OCI-M1 (cell line): ENCODE results near the gene OPN1SW.

Experiments
- DNase-seq: peaks from one replicate; lab custom pipeline; 2025; lab: John Stamatoyannopoulos, UW

The OPN1SW gene, protein sequence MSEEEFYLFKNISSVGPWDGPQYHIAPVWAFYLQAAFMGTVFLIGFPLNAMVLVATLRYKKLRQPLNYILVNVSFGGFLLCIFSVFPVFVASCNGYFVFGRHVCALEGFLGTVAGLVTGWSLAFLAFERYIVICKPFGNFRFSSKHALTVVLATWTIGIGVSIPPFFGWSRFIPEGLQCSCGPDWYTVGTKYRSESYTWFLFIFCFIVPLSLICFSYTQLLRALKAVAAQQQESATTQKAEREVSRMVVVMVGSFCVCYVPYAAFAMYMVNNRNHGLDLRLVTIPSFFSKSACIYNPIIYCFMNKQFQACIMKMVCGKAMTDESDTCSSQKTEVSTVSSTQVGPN

DNA sequence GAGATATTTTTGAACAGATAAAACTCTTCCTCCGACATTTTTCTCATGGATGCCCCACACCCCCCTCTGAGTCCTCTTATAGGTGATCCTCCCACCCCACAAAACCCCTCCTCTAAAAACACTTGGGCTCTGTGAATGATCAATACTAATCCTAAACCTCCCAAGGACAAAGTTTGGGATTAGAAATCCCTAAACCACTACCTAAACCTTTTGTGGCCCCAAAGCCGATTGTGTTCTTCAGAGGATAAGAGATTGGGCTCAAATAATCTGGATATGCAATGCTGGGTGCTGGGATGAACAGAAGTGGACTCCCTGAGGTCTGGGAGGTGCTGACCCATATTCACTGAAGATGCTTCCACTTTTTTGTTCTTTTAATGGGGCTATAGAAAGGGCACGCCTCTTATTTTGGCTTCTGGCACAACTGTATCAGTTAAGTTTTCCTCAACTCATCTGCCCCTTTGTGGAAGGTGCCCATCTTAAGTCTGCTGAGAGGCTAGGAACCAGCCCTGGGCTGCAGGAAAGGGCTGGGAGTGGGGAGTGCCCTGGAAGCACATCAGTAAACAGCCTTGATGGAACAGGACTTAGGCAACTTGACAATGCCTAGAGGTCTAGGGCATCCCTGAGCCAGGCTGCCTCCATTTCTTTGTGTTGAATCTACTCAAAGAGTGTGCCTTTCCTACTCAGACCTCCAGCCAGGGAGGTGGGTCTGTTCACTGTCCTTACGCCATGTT, at the start of gene OPN1SW:
TSS of gene OPN1SW (minus strand) at position 51 of the 731 bp plus-strand sequence. CDS start at position 38, 13 bp downstream.
- no peak for DNase-seq

DNA sequence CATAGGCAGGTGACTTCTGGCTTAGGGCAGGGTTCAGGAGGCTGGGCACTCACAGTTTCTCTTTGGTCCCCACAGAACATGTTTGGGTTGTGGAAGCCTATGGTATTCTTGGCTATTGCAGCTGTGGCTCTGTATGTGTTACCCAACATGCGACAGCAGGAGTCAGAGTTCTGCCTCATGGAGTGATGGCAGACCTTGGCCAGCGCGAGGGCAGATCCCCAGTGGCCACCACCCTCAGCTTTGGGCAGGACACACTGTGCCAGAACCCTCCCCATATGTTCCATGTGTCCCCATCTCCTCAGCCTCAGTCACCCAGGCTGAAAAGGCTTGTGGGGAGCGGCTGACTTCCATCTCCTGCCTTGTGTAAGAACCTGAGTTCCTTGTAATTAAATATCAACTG, 46.1 kb upstream of the OPN1SW start:
- no peak for DNase-seq

GRCh38 chr7:128818694-128819093, 43.1 kb upstream of the OPN1SW start:
- no peak for DNase-seq

- DNase-seq = no peak
Observed at GRCh38 chr7:128815289-128815942, 39.8 kb upstream of the OPN1SW start.

GRCh38 chr7:128814499-128814898, 38.9 kb upstream of the OPN1SW start:
- no peak for DNase-seq

- peak; percentile 65 for DNase-seq
Observed at GRCh38 chr7:128812514-128813168, 37.0 kb upstream of the OPN1SW start.

- no peak for DNase-seq
Observed at GRCh38 chr7:128811631-128812430, 36.2 kb upstream of the OPN1SW start.

DNA sequence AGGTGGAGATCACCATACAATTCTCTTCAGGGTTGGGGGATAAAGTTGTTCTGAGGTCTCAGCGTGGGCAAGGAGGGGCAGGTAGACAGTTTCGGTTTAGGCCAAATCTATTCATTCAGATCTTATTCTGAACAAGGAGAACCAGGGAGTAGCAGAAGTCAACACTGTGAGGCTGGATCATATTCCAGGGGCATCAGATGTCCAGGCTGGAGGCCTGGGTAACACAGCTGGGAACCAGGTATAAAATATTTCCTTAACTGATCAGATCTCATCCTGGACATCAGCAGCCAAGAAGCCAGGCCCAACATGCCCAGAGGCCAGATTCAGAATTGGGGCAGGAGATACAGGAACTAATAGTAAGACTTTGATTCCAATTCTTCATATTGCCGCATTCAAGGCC, 35.4 kb upstream of the OPN1SW start:
- no peak for DNase-seq

DNA sequence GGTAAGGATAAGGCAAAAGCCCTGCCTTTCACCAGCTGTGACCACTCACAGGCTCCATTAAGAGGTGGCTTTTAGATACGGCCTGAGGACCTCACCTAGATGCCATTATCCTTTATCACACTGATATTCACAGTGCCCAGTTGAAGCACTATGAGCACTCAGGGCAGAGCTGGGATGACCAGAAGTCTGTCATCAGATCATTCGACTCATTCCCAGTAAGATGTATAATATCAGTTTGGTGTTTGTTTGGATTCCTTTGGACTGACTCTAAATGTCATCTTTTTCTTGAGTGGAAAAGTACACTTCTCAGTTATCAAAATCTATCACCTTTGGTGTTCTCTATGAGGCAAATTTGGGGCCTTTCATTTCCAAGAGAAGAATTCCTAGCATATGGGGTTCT, 34.9 kb upstream of the OPN1SW start:
- no peak for DNase-seq

GRCh38 chr7:128809363-128809762, 33.8 kb upstream of the OPN1SW start:
- DNase-seq = no peak

- no peak for DNase-seq
Observed at GRCh38 chr7:128807191-128807590, 31.6 kb upstream of the OPN1SW start.

GRCh38 chr7:128805225-128805624, 29.6 kb upstream of the OPN1SW start:
- DNase-seq = no peak

DNA sequence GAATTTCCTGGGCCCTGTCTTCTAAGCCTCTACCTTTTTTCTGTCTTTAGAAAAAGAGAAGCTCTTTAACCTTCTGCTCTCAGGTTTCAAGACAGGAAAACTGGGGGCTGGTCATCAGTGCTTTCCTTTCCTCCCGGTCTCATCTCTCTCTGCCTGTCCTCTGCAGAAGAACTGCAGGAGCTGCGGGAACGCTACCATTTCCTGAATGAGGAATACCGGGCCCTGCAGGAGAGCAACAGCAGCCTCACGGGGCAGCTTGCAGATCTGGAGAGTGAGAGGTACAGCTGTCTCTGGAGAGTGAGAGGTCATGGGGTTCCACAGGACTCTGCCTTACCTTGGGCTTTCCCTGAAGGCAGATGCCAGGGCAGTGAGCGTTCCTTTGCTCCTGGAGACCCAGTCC, 28.9 kb upstream of the OPN1SW start:
- DNase-seq = no peak

DNA sequence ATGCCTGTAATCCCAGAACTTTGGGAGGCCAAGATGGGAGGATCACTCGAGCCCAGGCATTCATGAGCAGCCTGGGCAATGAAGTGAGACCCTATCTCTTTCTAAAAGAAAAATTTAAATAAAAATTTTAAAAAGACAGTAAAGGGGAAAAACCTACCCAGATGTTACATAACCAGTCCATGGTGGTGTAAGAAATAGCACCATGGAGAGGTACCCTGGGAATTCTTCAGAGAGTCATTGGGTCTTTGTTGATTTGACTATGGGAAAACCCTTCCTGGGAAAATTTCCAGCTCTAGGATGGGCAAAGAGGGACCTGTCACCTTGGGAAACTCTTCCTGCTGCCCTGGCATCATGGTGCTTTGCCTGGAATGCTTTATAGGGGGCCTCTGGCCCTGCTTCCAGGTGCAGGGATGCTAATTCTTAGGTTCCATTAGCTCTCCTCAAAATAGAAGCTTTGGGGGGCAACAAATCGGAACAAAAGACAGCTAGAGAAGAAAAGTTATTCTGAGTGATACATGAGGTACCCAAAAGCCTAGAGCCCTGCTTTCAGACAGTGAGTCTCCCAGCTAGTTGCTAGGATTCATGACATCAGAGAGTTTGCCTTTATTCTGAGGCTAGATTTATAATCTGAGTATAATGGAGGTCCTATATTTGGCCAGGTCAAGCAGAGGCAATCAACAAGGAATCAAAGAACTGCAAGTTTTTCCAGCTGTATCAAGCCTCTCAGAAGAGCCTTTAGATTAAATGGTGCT, 26.2 kb upstream of the OPN1SW start:
- DNase-seq = no peak

DNA sequence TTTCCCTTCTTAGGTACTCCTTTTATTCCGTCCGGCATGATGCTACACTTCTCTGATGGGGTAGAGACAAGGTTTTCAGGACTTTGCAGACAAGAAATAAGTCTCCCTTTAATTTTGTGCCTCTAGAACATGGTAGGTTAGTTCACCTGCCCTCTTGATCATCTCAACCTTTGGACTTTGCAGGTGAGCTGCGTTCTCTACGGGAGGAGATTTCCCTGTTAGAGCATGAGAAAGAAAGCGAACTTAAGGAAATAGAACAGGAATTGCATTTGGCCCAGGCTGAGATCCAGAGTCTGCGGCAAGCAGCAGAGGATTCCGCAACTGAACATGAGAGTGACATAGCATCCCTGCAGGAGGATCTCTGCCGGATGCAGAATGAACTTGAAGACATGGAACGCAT, 25.4 kb upstream of the OPN1SW start:
- DNase-seq = no peak

DNA sequence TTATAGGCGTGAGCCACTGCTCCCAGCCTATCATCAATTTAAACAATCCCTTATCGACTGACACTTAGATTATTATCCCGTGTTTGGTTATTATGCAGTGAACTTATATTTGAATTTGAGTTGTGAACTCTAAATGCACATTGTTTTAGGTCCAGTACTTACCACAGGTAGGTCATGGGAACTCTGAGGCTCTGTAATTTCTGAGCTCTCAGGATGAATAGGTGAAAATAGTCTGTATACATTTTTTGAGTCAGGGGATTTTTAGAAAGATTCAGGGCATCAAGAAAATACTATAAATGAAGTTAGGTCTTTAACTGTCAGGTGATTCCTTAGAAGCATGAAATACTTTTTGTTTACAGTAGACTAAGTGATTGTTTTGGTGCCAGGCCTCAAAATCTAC, 25.0 kb upstream of the OPN1SW start:
- no peak for DNase-seq

DNA sequence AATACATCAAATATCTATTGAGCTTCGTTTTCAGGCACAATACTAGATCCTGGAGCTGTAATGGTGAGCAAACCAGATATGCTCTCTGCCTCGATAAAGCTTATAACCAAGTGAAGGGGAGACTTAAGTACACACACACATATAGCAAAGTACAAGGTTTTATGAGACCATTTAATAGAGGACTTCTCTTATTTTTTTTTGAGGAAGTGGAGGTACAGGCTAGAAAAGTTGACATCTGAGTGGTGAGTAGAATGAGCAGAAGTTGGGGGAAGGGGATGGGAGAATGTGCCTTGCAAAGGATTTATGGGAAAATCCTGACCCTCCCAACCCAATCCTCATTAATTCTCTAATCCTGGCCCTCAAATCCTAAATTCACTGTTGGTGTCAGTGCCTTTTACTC, 23.9 kb upstream of the OPN1SW start:
- DNase-seq = peak; percentile 2

- no peak for DNase-seq
Observed at GRCh38 chr7:128796327-128796726, 20.7 kb upstream of the OPN1SW start.

- no peak for DNase-seq
Observed at GRCh38 chr7:128795129-128795528, 19.5 kb upstream of the OPN1SW start.

- DNase-seq = no peak
Observed at GRCh38 chr7:128794436-128794835, 18.8 kb upstream of the OPN1SW start.

GRCh38 chr7:128794020-128794419, 18.4 kb upstream of the OPN1SW start:
- DNase-seq = peak; percentile 2
